Activated CD8-positive, alpha-beta memory T cell treated with anti-CD3 and anti-CD28 coated beads for 24 hours (primary cell): ENCODE results near the gene LRRFIP2.
"Not testable (repeated sequence)": the region's sequence is repeated elsewhere in the genome, so short reads cannot be mapped to it uniquely, and the experiment has no call there.

ENCODE experiments used
- DNase-seq: peaks from one replicate; pipeline ENCODE4 v3.0.0-alpha.2; 2020

Gene LRRFIP2

GRCh38 chr3:37174532-37175126, at the start of gene LRRFIP2:
Gene LRRFIP2, minus strand, starts transcription at chr3:37174582. Its CDS starts 25,599 bp downstream, at chr3:37148983.
- DNase-seq: no peak

- DNase-seq: peak; percentile 40
These were observed 49.2 kb upstream of the LRRFIP2 start for GRCh38 chr3:37223576-37223975.

GRCh38 chr3:37223141-37223558, 48.8 kb upstream of the LRRFIP2 start:
- DNase-seq: no peak

GRCh38 chr3:37222542-37222941, 48.2 kb upstream of the LRRFIP2 start:
- DNase-seq: not testable (repeated sequence)

GRCh38 chr3:37221407-37221806, 47.0 kb upstream of the LRRFIP2 start:
- peak; percentile 9 for DNase-seq

- DNase-seq: no peak
These were observed 44.9 kb upstream of the LRRFIP2 start for GRCh38 chr3:37219266-37219665.

- DNase-seq: no peak
These were observed 43.8 kb upstream of the LRRFIP2 start for GRCh38 chr3:37218206-37218605.

- no peak for DNase-seq
These were observed 42.9 kb upstream of the LRRFIP2 start for GRCh38 chr3:37217098-37217849.

GRCh38 chr3:37216597-37217097, 42.3 kb upstream of the LRRFIP2 start:
- no peak for DNase-seq

GRCh38 chr3:37214076-37214475, 39.7 kb upstream of the LRRFIP2 start:
- DNase-seq: no peak

GRCh38 chr3:37210230-37210629, 35.8 kb upstream of the LRRFIP2 start:
- DNase-seq: no peak

GRCh38 chr3:37208576-37208975, 34.2 kb upstream of the LRRFIP2 start:
- DNase-seq: not testable (repeated sequence)

GRCh38 chr3:37208008-37208407, 33.6 kb upstream of the LRRFIP2 start:
- not testable (repeated sequence) for DNase-seq

GRCh38 chr3:37206041-37206440, 31.7 kb upstream of the LRRFIP2 start:
- not testable (repeated sequence) for DNase-seq

- no peak for DNase-seq
These were observed 29.9 kb upstream of the LRRFIP2 start for GRCh38 chr3:37204314-37204713.

- DNase-seq: no peak
These were observed 27.7 kb upstream of the LRRFIP2 start for GRCh38 chr3:37202035-37202434.

- no peak for DNase-seq
These were observed 25.8 kb upstream of the LRRFIP2 start for GRCh38 chr3:37200141-37200540.

- no peak for DNase-seq
These were observed 24.6 kb upstream of the LRRFIP2 start for GRCh38 chr3:37198996-37199395.

- DNase-seq: no peak
These were observed 24.2 kb upstream of the LRRFIP2 start for GRCh38 chr3:37198547-37198946.

GRCh38 chr3:37197810-37198371, 23.5 kb upstream of the LRRFIP2 start:
- no peak for DNase-seq

GRCh38 chr3:37194533-37194932, 20.2 kb upstream of the LRRFIP2 start:
- no peak for DNase-seq

GRCh38 chr3:37190667-37191066, 16.3 kb upstream of the LRRFIP2 start:
- DNase-seq: peak; percentile 26

GRCh38 chr3:37189109-37189508, 14.7 kb upstream of the LRRFIP2 start:
- DNase-seq: no peak

- no peak for DNase-seq
These were observed 9.6 kb upstream of the LRRFIP2 start for GRCh38 chr3:37183976-37184375.
